ENCODE results near the gene RASSF4. TPM values are rescaled to one million over a fixed set of nuclear protein-coding genes. Genes with fewer than 3 reads are reported as not detected.

The RASSF4 gene
- total and polyA plus RNA-seq, 4 donors, result 32.5 to 87.9 (median 56.8) TPM

DNA sequence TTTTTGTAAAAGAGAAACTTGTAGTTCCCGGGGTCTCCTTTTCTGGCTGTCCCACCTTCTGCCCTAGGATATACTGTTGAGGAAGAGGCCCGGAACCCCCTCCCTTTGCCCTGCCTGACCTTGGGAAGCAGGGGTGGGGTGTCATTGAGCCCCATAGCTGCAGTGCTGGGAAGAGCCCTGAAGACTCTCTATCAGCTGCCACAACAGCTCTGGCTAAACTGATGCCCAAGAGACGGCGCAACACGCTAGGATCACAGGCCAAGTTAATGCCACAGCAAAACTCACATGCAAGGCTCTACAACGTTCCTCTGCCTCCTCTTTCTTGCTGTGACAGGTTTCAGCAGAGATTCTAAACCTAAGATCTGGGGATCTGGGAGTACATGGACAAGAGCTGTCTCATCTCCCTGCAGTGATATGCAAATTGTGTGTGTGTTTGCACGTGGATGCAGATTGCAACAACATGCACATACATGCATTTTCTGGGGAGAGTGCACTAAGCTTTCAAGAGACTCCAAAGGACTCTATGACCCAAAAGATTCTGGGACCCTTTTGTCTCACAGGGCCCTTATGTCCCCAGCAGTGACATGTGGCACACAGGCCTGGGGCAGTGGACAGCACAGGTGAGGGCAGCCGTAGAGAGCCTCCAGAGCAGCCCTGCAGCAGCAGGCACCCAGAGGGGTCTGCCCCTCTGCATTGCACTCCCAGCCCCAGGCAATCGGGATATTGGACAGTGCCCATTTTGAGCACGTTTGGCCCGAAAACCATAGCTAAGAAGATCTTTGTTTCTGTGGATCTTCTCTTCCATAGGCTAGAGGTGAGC is 2.5 kb downstream of the RASSF4 start:
- WGBS (ENCODE audit: insufficient coverage), result 73% methylated on average over 9 of the region's 11 CpGs
- DNase-seq (ENCODE audit: low read depth in 4 of 6, low spot score in 6 of 6), result no peak
- Histone ChIP-seq H3K9me3 (ENCODE audit: control insufficient read depth, insufficient read depth, low read length) (no peaks in the 10 kb centered on the region), H3K4me3 (ENCODE audit: low read depth, low read length) (no peak overlapping the region), H3K4me1 (ENCODE audit: control insufficient read depth, insufficient read depth, low read length) (peaks cover 72% of the 10 kb centered on the region), H3K36me3 (ENCODE audit: control insufficient read depth, insufficient read depth, low read length) (peaks cover 9% of the 10 kb centered on the region), H3K27me3 (ENCODE audit: control insufficient read depth, insufficient read depth, low read length) (no peaks in the 10 kb centered on the region), H3K27ac (ENCODE audit: low read depth, low read length) (peak overlapping the region; percentile 94)

- Histone ChIP-seq H3K36me3 (ENCODE audit: control insufficient read depth, insufficient read depth, low read length) (peaks cover 9% of the 10 kb centered on the region), H3K27me3 (ENCODE audit: control insufficient read depth, insufficient read depth, low read length) (no peaks in the 10 kb centered on the region), H3K27ac (ENCODE audit: low read depth, low read length) (peak overlapping the region; percentile 94), H3K9me3 (ENCODE audit: control insufficient read depth, insufficient read depth, low read length) (no peaks in the 10 kb centered on the region), H3K4me1 (ENCODE audit: control insufficient read depth, insufficient read depth, low read length) (peaks cover 82% of the 10 kb centered on the region), H3K4me3 (ENCODE audit: low read depth, low read length) (no peak overlapping the region)
- peak in 2 of 6 donors; percentile 52 to 61 for DNase-seq (ENCODE audit: low read depth in 4 of 6, low spot score in 6 of 6)
- WGBS (ENCODE audit: insufficient coverage), result 44% methylated on average over 15 of the region's 19 CpGs
Measured at GRCh38 chr10:44962870-44963738, 3.5 kb downstream of the RASSF4 start.

DNA sequence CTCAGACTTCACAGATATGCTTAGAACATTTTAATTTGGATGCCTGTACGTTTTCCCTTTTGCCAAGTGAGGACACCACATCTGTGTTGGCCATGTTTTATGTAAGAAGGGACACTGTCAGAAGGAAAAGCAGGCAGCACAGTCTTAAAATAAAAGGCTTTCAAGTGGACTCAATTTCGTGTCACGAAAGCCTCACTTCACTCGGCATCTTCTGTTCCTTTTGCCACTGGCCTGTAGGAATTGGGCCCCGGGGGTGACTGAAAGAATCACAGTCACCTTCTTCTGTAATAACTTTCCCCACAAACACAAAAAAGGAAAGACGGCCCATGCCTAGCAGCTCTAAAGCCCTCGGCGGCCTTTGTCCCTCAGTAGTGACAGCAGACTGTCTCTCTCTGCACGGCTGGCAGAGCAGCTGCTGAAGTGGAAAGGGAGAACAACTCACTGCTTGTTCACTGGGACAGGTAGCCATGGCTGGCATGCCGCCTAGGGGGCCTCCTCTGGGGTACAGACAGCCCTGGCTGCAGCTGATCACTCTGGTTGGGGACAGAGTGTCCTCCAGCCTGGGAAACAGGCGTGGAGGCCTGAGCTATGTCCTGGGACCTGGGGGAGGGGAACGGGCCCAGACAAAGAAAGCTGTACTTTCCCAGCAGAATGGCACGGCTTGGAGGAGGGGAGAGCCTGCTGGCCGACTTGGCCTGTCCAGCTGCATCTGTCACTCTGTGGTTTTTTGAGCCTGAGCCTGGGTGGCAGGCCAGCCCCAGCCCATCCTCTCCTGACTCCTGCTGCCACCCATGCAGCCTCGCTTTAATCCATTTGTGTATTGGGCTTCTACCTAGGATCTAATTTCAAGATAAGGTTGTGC is 4.4 kb downstream of the RASSF4 start:
- DNase-seq (ENCODE audit: low read depth in 4 of 6, low spot score in 6 of 6), result peak in 5 of 6 donors; percentile 62 to 91 (median 83)
- no peaks in the 10 kb centered on the region for H3K27me3 ChIP-seq (ENCODE audit: control insufficient read depth, insufficient read depth, low read length)
- H3K4me3 ChIP-seq (ENCODE audit: low read depth, low read length), result peak overlapping the region; percentile 0
- H3K36me3 ChIP-seq (ENCODE audit: control insufficient read depth, insufficient read depth, low read length), result peaks cover 15% of the 10 kb centered on the region
- peak overlapping the region; percentile 94 for H3K27ac ChIP-seq (ENCODE audit: low read depth, low read length)
- H3K4me1 ChIP-seq (ENCODE audit: control insufficient read depth, insufficient read depth, low read length), result peaks cover 89% of the 10 kb centered on the region
- WGBS (ENCODE audit: insufficient coverage), result 12% methylated on average over 13 of the region's 15 CpGs
- no peaks in the 10 kb centered on the region for H3K9me3 ChIP-seq (ENCODE audit: control insufficient read depth, insufficient read depth, low read length)

GRCh38 chr10:44965104-44965503 is 5.5 kb downstream of the RASSF4 start:
- no peak for DNase-seq (ENCODE audit: low read depth in 4 of 6, low spot score in 6 of 6)
- H3K4me3 ChIP-seq (ENCODE audit: low read depth, low read length), result no peak overlapping the region

DNA sequence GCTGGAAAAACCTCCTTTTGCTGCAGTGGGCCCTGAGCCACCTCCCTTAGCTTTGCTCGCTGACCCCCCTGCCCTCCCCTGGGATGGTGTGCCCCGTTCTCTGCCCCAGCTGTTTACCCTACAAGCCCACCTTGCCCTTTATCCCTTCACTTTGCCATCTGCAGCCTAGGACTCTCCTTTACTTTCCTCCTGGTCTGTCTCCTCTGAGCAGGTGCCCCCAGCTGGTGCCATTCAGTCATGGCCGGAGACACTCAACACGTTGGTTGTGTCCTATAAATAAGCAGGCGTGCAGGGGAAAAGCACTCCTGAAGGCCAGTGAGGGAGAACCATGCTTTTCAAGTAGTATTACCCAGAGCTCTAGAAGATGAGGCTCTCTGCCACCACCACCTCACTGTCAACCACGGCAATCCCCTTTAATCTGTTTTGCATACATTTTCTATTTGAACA is 6.1 kb downstream of the RASSF4 start:
- no peak for DNase-seq (ENCODE audit: low read depth in 4 of 6, low spot score in 6 of 6)
- peaks cover 83% of the 10 kb centered on the region for H3K4me1 ChIP-seq (ENCODE audit: control insufficient read depth, insufficient read depth, low read length)
- 67% methylated on average over 2 of the region's 6 CpGs for WGBS (ENCODE audit: insufficient coverage)
- H3K9me3 ChIP-seq (ENCODE audit: control insufficient read depth, insufficient read depth, low read length), result no peaks in the 10 kb centered on the region
- H3K27me3 ChIP-seq (ENCODE audit: control insufficient read depth, insufficient read depth, low read length), result no peaks in the 10 kb centered on the region
- H3K4me3 ChIP-seq (ENCODE audit: low read depth, low read length), result no peak overlapping the region
- peaks cover 29% of the 10 kb centered on the region for H3K36me3 ChIP-seq (ENCODE audit: control insufficient read depth, insufficient read depth, low read length)
- H3K27ac ChIP-seq (ENCODE audit: low read depth, low read length), result peak overlapping the region; percentile 94

More at GRCh38 chr10:44965104-44965503, 5.5 kb downstream of the RASSF4 start:
- WGBS (ENCODE audit: insufficient coverage), result no CpG with 5 or more reads among the region's 1 CpG
- Histone ChIP-seq H3K36me3 (ENCODE audit: control insufficient read depth, insufficient read depth, low read length) (peaks cover 24% of the 10 kb centered on the region), H3K27ac (ENCODE audit: low read depth, low read length) (peak overlapping the region; percentile 94), H3K27me3 (ENCODE audit: control insufficient read depth, insufficient read depth, low read length) (no peaks in the 10 kb centered on the region), H3K9me3 (ENCODE audit: control insufficient read depth, insufficient read depth, low read length) (no peaks in the 10 kb centered on the region), H3K4me1 (ENCODE audit: control insufficient read depth, insufficient read depth, low read length) (peaks cover 89% of the 10 kb centered on the region)

DNA sequence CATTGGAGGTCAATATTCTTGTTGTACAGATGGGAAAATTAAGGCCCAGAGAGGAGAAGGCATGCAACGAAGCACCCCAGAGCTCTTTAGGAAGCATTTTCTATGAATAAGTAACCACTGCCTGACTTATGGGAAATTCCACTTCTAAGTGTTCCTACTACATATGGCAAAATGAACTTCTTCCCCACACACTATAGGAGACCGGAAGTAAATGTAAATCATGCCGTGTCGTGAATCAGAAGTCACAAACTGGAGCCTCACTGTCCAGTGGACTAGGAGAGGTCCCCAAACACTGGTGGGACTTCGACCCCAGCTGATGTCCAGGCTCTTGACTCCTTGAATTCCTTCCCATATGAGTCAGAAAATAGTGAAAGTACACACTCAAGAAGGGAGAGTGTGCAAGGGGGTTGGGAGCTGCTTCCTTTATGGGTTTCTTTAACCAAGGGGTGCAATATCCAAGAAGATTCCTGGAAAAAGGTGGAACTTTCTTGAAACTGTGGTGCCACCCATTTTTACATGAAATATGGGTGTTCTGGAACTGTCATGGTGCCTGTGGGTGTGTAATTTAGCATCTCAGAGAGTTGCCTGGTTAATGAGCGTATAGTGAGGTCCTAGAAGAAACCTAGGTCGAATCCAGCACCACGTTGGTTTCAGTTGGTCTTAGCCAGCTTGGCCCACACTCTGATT is 6.7 kb downstream of the RASSF4 start:
- no peaks in the 10 kb centered on the region for H3K9me3 ChIP-seq (ENCODE audit: control insufficient read depth, insufficient read depth, low read length)
- no peak overlapping the region for H3K4me3 ChIP-seq (ENCODE audit: low read depth, low read length)
- no peak for DNase-seq (ENCODE audit: low read depth in 4 of 6, low spot score in 6 of 6)
- peak overlapping the region; percentile 94 for H3K27ac ChIP-seq (ENCODE audit: low read depth, low read length)
- peaks cover 35% of the 10 kb centered on the region for H3K36me3 ChIP-seq (ENCODE audit: control insufficient read depth, insufficient read depth, low read length)
- no peaks in the 10 kb centered on the region for H3K27me3 ChIP-seq (ENCODE audit: control insufficient read depth, insufficient read depth, low read length)
- WGBS (ENCODE audit: insufficient coverage), result 83% methylated on average over 4 of the region's 8 CpGs
- peaks cover 77% of the 10 kb centered on the region for H3K4me1 ChIP-seq (ENCODE audit: control insufficient read depth, insufficient read depth, low read length)

GRCh38 chr10:44966816-44967509 is 7.4 kb downstream of the RASSF4 start:
- WGBS (ENCODE audit: insufficient coverage), result 77% methylated on average over 8 of the region's 8 CpGs
- Histone ChIP-seq H3K36me3 (ENCODE audit: control insufficient read depth, insufficient read depth, low read length) (peaks cover 42% of the 10 kb centered on the region), H3K4me1 (ENCODE audit: control insufficient read depth, insufficient read depth, low read length) (peaks cover 70% of the 10 kb centered on the region), H3K27ac (ENCODE audit: low read depth, low read length) (peak overlapping the region; percentile 17), H3K9me3 (ENCODE audit: control insufficient read depth, insufficient read depth, low read length) (no peaks in the 10 kb centered on the region), H3K27me3 (ENCODE audit: control insufficient read depth, insufficient read depth, low read length) (no peaks in the 10 kb centered on the region), H3K4me3 (ENCODE audit: low read depth, low read length) (no peak overlapping the region)
- no peak for DNase-seq (ENCODE audit: low read depth in 4 of 6, low spot score in 6 of 6)

DNA sequence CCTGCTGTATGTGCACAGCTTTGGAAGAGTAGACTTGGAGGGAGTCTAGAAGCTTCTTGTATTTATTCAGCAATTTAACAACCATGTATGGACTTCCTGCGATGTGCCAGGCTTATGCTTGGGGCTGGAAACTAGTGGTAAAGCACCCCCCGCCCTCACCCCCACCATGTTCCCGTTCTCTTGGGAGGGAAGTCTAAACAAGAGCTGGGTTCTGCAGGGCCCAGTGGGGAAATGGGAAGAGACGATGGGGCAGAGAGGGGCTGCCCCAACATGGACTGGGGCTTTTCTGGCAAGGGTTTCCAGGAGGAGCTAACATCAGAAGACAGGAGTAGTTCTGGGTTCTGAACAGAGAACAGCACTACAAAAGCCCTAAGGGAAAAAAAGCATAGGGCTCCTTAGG is 8.0 kb downstream of the RASSF4 start:
- H3K4me1 ChIP-seq (ENCODE audit: control insufficient read depth, insufficient read depth, low read length), result peaks cover 64% of the 10 kb centered on the region
- no peak for DNase-seq (ENCODE audit: low read depth in 4 of 6, low spot score in 6 of 6)
- peaks cover 45% of the 10 kb centered on the region for H3K36me3 ChIP-seq (ENCODE audit: control insufficient read depth, insufficient read depth, low read length)
- 73% methylated on average over 1 of the region's 4 CpGs for WGBS (ENCODE audit: insufficient coverage)
- no peak overlapping the region for H3K4me3 ChIP-seq (ENCODE audit: low read depth, low read length)
- H3K9me3 ChIP-seq (ENCODE audit: control insufficient read depth, insufficient read depth, low read length), result no peaks in the 10 kb centered on the region
- H3K27me3 ChIP-seq (ENCODE audit: control insufficient read depth, insufficient read depth, low read length), result no peaks in the 10 kb centered on the region
- H3K27ac ChIP-seq (ENCODE audit: low read depth, low read length), result peak overlapping the region; percentile 17
